B cell (primary cell): ENCODE data around the gene NR1H2. TPM values are rescaled to one million over a fixed set of nuclear protein-coding genes. Genes with fewer than 3 reads are reported as not detected.

Experiments
- ATAC-seq: fragments of 200-7000 bp; cut with Tn5 transposase; one replicate; pipeline ENCODE4 v1.10.0; 2021; ENCODE audit warnings: low read depth, mild to moderate bottlenecking, moderate number of reproducible peaks, moderate library complexity
- CTCF ChIA-PET: fragments of 350-600 bp; sonication (Branson Sonifier 250); formaldehyde crosslinking; loops from one replicate; lab custom pipeline; 2021; ENCODE audit warnings: antibody characterized with exemption, inconsistent platforms; lab: Charles Lee
- POLR2A ChIA-PET: fragments of 350-600 bp; sonication (Branson Sonifier 250); formaldehyde crosslinking; loops from one replicate; lab custom pipeline; 2021; ENCODE audit warnings: antibody characterized with exemption; lab: Charles Lee
- DNase-seq: peaks from one replicate; pipeline ENCODE4 v3.0.0; 2013
- H2AFZ ChIP-seq: 2 replicates; pipeline ENCODE4 v1.6.1; 2012; ENCODE audit warnings: mild to moderate bottlenecking, low read depth, low read length; ENCODE audit not compliant: insufficient read depth, poor library complexity, severe bottlenecking
- H3K27ac ChIP-seq, 2 donors: 1 replicate in 1 of 2; 2 replicates in 1 of 2; pipeline ENCODE4 v1.5.1; 2012 to 2013; ENCODE audit warnings: low read length in 2 of 2, mild to moderate bottlenecking in 2 of 2, moderate library complexity in 1 of 2
- H3K27me3 ChIP-seq, 4 experiments: fragments of 200-600 bp in 1 of 4; sonication (generic) in 1 of 4; replicated peaks in 1 of 4; 1 replicate in 2 of 4; 2 replicates in 2 of 4; pipeline versions ENCODE4 v1.6.1 to v1.7.0; 2013 to 2016; ENCODE audit warnings: low read length in 3 of 4, mild to moderate bottlenecking in 2 of 4, mixed read lengths in 1 of 4, moderate library complexity in 1 of 4; ENCODE audit not compliant: insufficient read depth in 4 of 4, control insufficient read depth in 3 of 4; ENCODE audit errors: control extremely low read depth in 1 of 4
- H3K36me3 ChIP-seq, 2 experiments: replicated peaks in 1 of 2; 1 replicate in 1 of 2; 2 replicates in 1 of 2; pipeline versions ENCODE4 v1.6.1 to v1.7.1; 2013; ENCODE audit warnings: low read length in 1 of 2; ENCODE audit not compliant: insufficient read depth in 2 of 2, control insufficient read depth in 1 of 2; ENCODE audit errors: control extremely low read depth in 1 of 2, extremely low read depth in 1 of 2
- H3K4me1 ChIP-seq, 2 donors: fragments of 200-600 bp in 1 of 2; sonication (generic) in 1 of 2; 1 replicate in 1 of 2; 2 replicates in 1 of 2; pipeline versions ENCODE4 v1.5.1 to v1.6.1; 2013 to 2017; ENCODE audit warnings: low read length in 2 of 2; ENCODE audit not compliant: control insufficient read depth in 2 of 2, insufficient read depth in 2 of 2
- H3K4me2 ChIP-seq: replicated peaks from 2 replicates; pipeline ENCODE3; 2012; ENCODE audit warnings: mild to moderate bottlenecking, low read depth, low read length; ENCODE audit not compliant: poor library complexity, severe bottlenecking
- H3K4me3 ChIP-seq, 5 experiments: fragments of 200-600 bp in 1 of 5; sonication (generic) in 1 of 5; 1 replicate in 3 of 5; 2 replicates in 2 of 5; pipeline versions ENCODE4 v1.5.1 to v1.7.0; 2011 to 2016; ENCODE audit warnings: low read length in 4 of 5, mild to moderate bottlenecking in 4 of 5, low read depth in 2 of 5, control low read depth in 1 of 5, moderate library complexity in 1 of 5; ENCODE audit not compliant: insufficient read depth in 1 of 5; ENCODE audit errors: control extremely low read depth in 1 of 5, extremely low read depth in 1 of 5
- H3K79me2 ChIP-seq: fragments of 200-600 bp; sonication (generic); one replicate; pipeline ENCODE4 v1.6.0; 2016; ENCODE audit warnings: low read length; ENCODE audit not compliant: control insufficient read depth, insufficient read depth
- H3K9ac ChIP-seq: fragments of 200-600 bp; sonication (generic); 2 replicates; pipeline ENCODE4 v1.6.1; 2017; ENCODE audit warnings: mild to moderate bottlenecking, low read length, moderate library complexity
- H3K9me3 ChIP-seq, 3 donors: one replicate each; pipeline versions ENCODE4 v1.6.1 to v1.7.1; 2013; ENCODE audit warnings: low read length in 2 of 3; ENCODE audit not compliant: control insufficient read depth in 2 of 3, insufficient read depth in 1 of 3; ENCODE audit errors: control extremely low read depth in 1 of 3
- H4K20me1 ChIP-seq: 2 replicates; pipeline ENCODE4 v1.6.0; 2012; ENCODE audit warnings: mild to moderate bottlenecking, low read length; ENCODE audit not compliant: insufficient read depth, control insufficient read depth, poor library complexity, severe bottlenecking
- H3K27ac Mint-ChIP-seq: one replicate; pipeline ENCODE4 v1.8.0; 2021; ENCODE audit warnings: mixed read lengths
- H3K27me3 Mint-ChIP-seq: one replicate; pipeline ENCODE4 v1.8.0; 2021; ENCODE audit warnings: mixed read lengths
- H3K4me1 Mint-ChIP-seq: one replicate; pipeline ENCODE4 v1.8.0; 2021; ENCODE audit warnings: mixed read lengths
- H3K4me3 Mint-ChIP-seq: one replicate; pipeline ENCODE4 v1.8.0; 2021; ENCODE audit warnings: mixed read lengths
- H3K9me3 Mint-ChIP-seq: one replicate; pipeline ENCODE4 v1.8.0; 2022; ENCODE audit warnings: mixed read lengths; ENCODE audit not compliant: insufficient read depth
- EZH2 ChIP-seq: IDR thresholded peaks from 2 replicates; pipeline ENCODE4 v1.6.1; 2012; ENCODE audit warnings: borderline replicate concordance, low read depth, mild to moderate bottlenecking, moderate library complexity, low read length; ENCODE audit not compliant: insufficient read depth, poor library complexity, severe bottlenecking
- WGBS: methylation state at CpG from one replicate; pipeline ENCODE4 v1.1.5; 2013; ENCODE audit warnings: missing lambda C conversion rate; ENCODE audit not compliant: insufficient coverage; 5-methylcytosine and 5-hydroxymethylcytosine counted together
- intact Hi-C: fragments of 100-400 bp; cut with micrococcal nuclease; formaldehyde crosslinking; loops from one replicate; pipeline ENCODE4 v1.10.0; 2022
- polyA plus RNA-seq: library from polyadenylated mRNA; depleted of rRNA; stranded (reverse); fragments of >200 nt; gene quantifications from 2 replicates; pipeline ENCODE4 v1.2.3, GENCODE V29; 2012
- total RNA-seq, 2 donors: library from RNA; stranded (reverse); fragments of 120-200 nt in 1 of 2; gene quantifications; 1 replicate in 1 of 2; 2 replicates in 1 of 2; pipeline versions ENCODE4 v1.2.3 to v1.2.4, GENCODE V29; 2013 to 2022
- TF ChIP-seq, protein P1 (sequence below): fragments of 200-600 bp; IDR thresholded peaks from one replicate; pipeline ENCODE4 v1.8.0; 2022; ENCODE audit warnings: antibody characterized with exemption, mild to moderate bottlenecking

NR1H2 gene
- total and polyA plus RNA-seq, 2 donors (not counting 1 experiment from before 2014, with no cell fraction given) = 116 to 164 TPM

DNA sequence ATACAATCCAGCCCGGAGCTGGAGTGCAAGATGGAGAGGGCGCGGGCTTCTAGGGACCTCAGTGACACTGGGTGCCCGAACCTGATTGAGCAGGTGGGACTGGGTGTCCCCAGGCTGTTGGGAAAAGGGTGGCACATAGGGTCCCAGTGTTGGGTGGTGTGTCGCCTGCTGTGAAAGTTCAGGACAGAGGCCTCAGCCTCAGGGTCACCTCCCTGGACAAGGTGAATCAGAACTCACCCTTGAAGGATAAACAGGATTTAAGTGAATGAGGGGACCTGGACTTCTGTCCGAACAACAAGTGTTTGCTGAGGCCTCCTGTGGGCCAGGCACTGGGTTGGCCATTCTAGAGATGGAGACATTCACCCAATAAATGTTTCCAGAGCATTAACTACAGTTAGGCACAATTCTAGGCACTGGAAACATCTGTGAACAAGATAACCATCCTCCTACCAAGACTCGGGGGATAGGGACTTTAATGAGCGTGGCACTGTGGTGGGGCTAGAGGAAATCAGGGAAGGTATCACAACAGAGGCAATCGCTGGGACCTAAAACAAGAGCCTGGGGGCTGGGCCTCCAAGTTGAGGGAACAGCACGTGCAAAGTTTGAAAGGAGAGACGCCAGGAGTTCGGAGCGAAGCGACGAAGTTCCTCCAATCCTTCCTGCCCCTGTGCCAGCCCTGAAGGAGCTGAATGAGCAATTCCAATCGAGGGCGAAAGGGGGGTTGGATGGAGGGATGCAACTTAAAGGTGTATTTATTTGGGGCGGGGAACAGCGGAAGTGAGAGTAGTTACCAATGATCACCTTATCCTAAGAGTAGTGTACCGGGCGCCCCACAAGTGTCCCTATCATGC, 7.0 kb downstream of the NR1H2 start:
- Histone ChIP-seq H3K79me2 (peaks cover 35% of the 10 kb centered on the region), H2AFZ (no peak overlapping the region), H3K9me3 (no peaks in the 10 kb centered on the region), H3K27me3 (no peaks in the 10 kb centered on the region), H4K20me1 (peaks cover 36% of the 10 kb centered on the region), H3K9ac (peak overlapping the region; percentile 80), H3K36me3 (peaks cover 1 to 53% of the 10 kb centered on the region in 2 experiments), H3K4me2 (peak overlapping the region; percentile 97), H3K4me3 (peak overlapping the region; percentile 8 to 92 (median 59)), H3K4me1 (peaks cover 12 to 18% of the 10 kb centered on the region in 2 donors), H3K27ac (peak overlapping the region; percentile 64 to 73)
- intact Hi-C loops = no loop called here
- CTCF ChIA-PET = interaction anchor here (0.7 to 3.9 kb wide), 9 partner anchors 8 to 400 kb away, joined by 3 to 22 read pairs (median 4); partner anchors contain the start of gene JOSD2
- Mint-ChIP-seq H3K9me3 (no peaks in the 10 kb centered on the region), H3K4me3 (peak overlapping the region; percentile 94), H3K4me1 (peaks cover 31% of the 10 kb centered on the region), H3K27me3 (no peaks in the 10 kb centered on the region), H3K27ac (peak overlapping the region; percentile 92)
- WGBS = 66% methylated on average over 13 of the region's 21 CpGs
- TF ChIP-seq EZH2 = no peak
- TF ChIP-seq, protein P1, sequence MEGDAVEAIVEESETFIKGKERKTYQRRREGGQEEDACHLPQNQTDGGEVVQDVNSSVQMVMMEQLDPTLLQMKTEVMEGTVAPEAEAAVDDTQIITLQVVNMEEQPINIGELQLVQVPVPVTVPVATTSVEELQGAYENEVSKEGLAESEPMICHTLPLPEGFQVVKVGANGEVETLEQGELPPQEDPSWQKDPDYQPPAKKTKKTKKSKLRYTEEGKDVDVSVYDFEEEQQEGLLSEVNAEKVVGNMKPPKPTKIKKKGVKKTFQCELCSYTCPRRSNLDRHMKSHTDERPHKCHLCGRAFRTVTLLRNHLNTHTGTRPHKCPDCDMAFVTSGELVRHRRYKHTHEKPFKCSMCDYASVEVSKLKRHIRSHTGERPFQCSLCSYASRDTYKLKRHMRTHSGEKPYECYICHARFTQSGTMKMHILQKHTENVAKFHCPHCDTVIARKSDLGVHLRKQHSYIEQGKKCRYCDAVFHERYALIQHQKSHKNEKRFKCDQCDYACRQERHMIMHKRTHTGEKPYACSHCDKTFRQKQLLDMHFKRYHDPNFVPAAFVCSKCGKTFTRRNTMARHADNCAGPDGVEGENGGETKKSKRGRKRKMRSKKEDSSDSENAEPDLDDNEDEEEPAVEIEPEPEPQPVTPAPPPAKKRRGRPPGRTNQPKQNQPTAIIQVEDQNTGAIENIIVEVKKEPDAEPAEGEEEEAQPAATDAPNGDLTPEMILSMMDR = no peak
- peak; percentile 51 for DNase-seq
- peak; percentile 4 for ATAC-seq
- POLR2A ChIA-PET = interaction anchor here (0.9 to 2.5 kb wide), 7 partner anchors 32 to 128 kb away, joined by 3 to 15 read pairs (median 5); partner anchors contain the start of genes JOSD2, KCNC3 and SPIB
